Ishikawa (cell line): ENCODE measurements around the gene PBLD.

Source experiments
- CEBPB ChIP-seq: IDR thresholded peaks from 2 replicates; pipeline ENCODE4 v1.6.1; 2012
- CREB1 ChIP-seq: IDR thresholded peaks from 2 replicates; pipeline ENCODE4 v1.6.1; 2012; ENCODE audit warnings: low read depth
- EGR1 ChIP-seq: IDR thresholded peaks from 2 replicates; pipeline ENCODE4 v1.6.1; 2012
- EP300 ChIP-seq: IDR thresholded peaks from 2 replicates; pipeline ENCODE4 v1.6.1; 2012; ENCODE audit warnings: borderline replicate concordance
- FOXM1 ChIP-seq: IDR thresholded peaks from 2 replicates; pipeline ENCODE4 v1.6.1; 2012; ENCODE audit warnings: low read depth, borderline replicate concordance
- NFIC ChIP-seq: IDR thresholded peaks from 2 replicates; pipeline ENCODE4 v1.6.1; 2012
- RAD21 ChIP-seq: IDR thresholded peaks from 2 replicates; pipeline ENCODE4 v1.6.1; 2012; ENCODE audit warnings: low read depth
- TAF1 ChIP-seq: IDR thresholded peaks from 2 replicates; pipeline ENCODE4 v1.6.1; 2012; ENCODE audit warnings: low read depth, mild to moderate bottlenecking
- TCF12 ChIP-seq: IDR thresholded peaks from 2 replicates; pipeline ENCODE4 v1.6.1; 2012; ENCODE audit warnings: low read depth
- TEAD4 ChIP-seq: IDR thresholded peaks from 2 replicates; pipeline ENCODE4 v1.6.1; 2012
- YY1 ChIP-seq: IDR thresholded peaks from 2 replicates; pipeline ENCODE4 v1.6.1; 2012; ENCODE audit warnings: low read depth
- ZBTB7A ChIP-seq: IDR thresholded peaks from 2 replicates; pipeline ENCODE4 v1.6.1; 2012; ENCODE audit warnings: low read depth
- TF ChIP-seq, protein P1 (sequence below): IDR thresholded peaks from 2 replicates; pipeline ENCODE4 v1.6.1; 2012; ENCODE audit warnings: low read depth, mild to moderate bottlenecking
- TF ChIP-seq, protein P2 (sequence below): IDR thresholded peaks from 2 replicates; pipeline ENCODE4 v1.6.1; 2012
- TF ChIP-seq, protein P3 (sequence below): IDR thresholded peaks from 2 replicates; pipeline ENCODE4 v1.6.1; 2012

PBLD gene

DNA sequence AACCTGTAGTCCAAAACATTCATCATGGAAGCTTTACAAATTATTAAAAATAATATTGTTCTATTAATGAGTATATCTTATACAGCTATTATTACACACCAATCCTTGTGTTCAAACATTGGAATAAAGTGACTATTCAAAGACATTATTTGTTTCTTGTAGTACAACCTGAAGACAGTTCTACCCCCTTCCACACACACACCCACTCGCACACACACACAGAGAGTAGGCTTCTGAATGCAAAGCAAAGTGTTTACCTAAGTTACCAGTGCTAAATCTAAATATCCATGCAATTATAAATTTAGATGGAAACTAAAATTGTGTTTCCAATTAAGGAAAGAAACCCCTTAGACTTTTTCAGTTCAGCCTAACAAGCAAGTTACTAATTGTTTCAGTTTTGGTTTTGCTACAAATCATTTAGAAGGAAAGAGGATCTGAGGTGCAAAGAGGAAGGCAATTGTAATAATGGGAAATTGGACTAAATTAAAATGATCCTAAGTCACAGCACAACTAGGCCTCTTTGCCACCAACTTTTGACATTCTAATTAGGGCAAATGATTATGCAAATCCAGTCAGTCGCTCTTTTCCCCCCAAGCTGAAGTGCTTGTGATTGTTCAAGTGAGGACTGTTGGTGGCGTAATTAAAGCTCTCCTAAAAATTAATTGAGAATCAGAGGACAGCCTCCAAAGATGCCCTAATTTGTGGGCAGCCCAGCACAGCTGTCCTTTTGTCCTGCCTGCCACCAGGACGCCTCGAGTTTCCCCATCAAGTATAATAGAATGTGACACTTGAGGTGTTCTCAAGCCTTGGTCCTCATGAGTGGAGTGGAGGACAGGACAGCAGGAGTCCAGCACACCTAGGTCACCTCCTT is 80.9 kb downstream of the PBLD start:
- TF ChIP-seq, protein P1, sequence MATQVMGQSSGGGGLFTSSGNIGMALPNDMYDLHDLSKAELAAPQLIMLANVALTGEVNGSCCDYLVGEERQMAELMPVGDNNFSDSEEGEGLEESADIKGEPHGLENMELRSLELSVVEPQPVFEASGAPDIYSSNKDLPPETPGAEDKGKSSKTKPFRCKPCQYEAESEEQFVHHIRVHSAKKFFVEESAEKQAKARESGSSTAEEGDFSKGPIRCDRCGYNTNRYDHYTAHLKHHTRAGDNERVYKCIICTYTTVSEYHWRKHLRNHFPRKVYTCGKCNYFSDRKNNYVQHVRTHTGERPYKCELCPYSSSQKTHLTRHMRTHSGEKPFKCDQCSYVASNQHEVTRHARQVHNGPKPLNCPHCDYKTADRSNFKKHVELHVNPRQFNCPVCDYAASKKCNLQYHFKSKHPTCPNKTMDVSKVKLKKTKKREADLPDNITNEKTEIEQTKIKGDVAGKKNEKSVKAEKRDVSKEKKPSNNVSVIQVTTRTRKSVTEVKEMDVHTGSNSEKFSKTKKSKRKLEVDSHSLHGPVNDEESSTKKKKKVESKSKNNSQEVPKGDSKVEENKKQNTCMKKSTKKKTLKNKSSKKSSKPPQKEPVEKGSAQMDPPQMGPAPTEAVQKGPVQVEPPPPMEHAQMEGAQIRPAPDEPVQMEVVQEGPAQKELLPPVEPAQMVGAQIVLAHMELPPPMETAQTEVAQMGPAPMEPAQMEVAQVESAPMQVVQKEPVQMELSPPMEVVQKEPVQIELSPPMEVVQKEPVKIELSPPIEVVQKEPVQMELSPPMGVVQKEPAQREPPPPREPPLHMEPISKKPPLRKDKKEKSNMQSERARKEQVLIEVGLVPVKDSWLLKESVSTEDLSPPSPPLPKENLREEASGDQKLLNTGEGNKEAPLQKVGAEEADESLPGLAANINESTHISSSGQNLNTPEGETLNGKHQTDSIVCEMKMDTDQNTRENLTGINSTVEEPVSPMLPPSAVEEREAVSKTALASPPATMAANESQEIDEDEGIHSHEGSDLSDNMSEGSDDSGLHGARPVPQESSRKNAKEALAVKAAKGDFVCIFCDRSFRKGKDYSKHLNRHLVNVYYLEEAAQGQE, result no peak
- TF ChIP-seq TCF12 (no peak), ZBTB7A (no peak), FOXM1 (no peak), EGR1 (no peak), CREB1 (no peak), EP300 (no peak), CEBPB (no peak), YY1 (no peak), TAF1 (no peak), TEAD4 (no peak), RAD21 (no peak), NFIC (no peak)
- TF ChIP-seq, protein P2, sequence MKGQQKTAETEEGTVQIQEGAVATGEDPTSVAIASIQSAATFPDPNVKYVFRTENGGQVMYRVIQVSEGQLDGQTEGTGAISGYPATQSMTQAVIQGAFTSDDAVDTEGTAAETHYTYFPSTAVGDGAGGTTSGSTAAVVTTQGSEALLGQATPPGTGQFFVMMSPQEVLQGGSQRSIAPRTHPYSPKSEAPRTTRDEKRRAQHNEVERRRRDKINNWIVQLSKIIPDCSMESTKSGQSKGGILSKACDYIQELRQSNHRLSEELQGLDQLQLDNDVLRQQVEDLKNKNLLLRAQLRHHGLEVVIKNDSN, result no peak
- TF ChIP-seq, protein P3, sequence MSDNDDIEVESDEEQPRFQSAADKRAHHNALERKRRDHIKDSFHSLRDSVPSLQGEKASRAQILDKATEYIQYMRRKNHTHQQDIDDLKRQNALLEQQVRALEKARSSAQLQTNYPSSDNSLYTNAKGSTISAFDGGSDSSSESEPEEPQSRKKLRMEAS, result no peak

DNA sequence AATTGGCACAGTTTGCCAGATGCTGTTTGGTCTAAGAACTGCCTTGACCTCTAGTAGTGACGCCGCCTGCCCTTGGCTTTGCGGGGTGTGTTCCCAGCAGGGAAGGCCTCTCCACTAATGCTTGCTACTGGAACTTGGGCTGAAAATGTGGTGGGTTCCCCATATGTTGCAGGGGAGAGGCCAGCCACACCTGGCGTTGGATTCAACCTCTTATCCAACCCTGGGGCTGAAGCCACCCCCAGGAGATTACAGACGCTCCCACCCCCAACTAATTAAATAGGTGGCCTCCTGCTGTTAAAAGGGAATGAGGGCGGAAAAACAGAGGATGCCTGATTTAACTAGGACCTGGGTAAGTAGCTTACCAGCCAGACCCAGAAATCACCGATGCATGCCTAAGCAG is 81.6 kb downstream of the PBLD start:
- TF ChIP-seq NFIC (no peak), EGR1 (no peak), ZBTB7A (no peak), YY1 (no peak), RAD21 (no peak), FOXM1 (no peak), EP300 (no peak), CREB1 (no peak), TEAD4 (no peak), CEBPB (no peak), TAF1 (no peak), TCF12 (no peak)
- TF ChIP-seq, protein P3, result no peak
- TF ChIP-seq, protein P2, result no peak
- TF ChIP-seq, protein P1, result no peak

DNA sequence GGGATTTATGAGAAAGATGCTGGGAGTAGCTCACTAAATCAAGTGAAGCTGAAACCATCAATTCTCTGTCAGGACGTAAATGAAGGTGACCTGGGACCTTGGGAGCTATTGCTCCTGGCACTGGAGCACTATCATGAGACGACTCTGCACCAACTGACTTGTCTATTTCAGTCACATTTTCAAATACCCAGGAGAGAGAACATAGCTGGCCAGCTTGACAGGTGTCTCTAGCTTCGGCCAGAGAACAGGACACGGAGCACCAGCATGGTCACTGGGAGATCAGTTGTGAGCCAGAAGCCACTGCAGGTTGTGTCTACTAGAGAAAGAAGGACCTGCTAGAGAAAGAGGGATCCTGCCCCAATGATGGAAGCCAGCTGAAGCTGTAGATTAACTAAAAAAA is 83.4 kb downstream of the PBLD start:
- no peak for TF ChIP-seq EGR1
- TF ChIP-seq, protein P1, result no peak
- TF ChIP-seq TCF12, result no peak
- TF ChIP-seq ZBTB7A, result no peak
- no peak for TF ChIP-seq CEBPB
- TF ChIP-seq EP300, result no peak
- TF ChIP-seq CREB1, result no peak
- TF ChIP-seq TEAD4, result no peak
- TF ChIP-seq FOXM1, result no peak
- no peak for TF ChIP-seq TAF1
- TF ChIP-seq YY1, result no peak

DNA sequence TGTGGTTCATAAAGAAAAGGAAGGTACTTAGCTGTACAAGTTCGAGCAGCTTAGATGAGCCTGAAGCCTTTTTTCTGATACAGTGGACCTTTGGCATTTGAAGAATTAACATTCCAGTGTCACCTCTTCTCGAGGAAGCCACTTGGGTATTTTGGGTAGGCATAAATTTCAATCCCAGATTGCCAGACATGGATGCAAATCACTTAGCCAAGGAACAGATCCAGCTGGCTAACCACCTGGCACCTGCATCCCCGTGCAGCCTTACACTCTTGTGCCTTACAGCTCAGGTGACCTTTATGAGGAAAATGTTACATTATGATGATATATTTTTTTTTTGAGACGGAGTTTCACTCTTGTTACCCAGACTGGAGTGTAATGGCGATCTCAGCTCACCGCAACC is 84.8 kb downstream of the PBLD start:
- TF ChIP-seq TAF1, result no peak
- no peak for TF ChIP-seq TCF12
- TF ChIP-seq RAD21, result no peak
- TF ChIP-seq CEBPB, result no peak
- no peak for TF ChIP-seq EP300
- TF ChIP-seq, protein P3, result no peak
- TF ChIP-seq, protein P1, result no peak
- no peak for TF ChIP-seq EGR1
- TF ChIP-seq CREB1, result no peak
- no peak for TF ChIP-seq ZBTB7A
- no peak for TF ChIP-seq FOXM1
- TF ChIP-seq YY1, result no peak
- no peak for TF ChIP-seq TEAD4
- TF ChIP-seq, protein P2, result no peak
